K562 (cell line): Measurements from ENCODE around the gene SET. TPM values are rescaled to one million over a fixed set of nuclear protein-coding genes. Genes with fewer than 3 reads are reported as not detected.

Source experiments
- CREBBP ChIP-seq: IDR thresholded peaks from one replicate; pipeline ENCODE4 v1.6.1; 2012; ENCODE audit warnings: low read depth, mild to moderate bottlenecking, control low read depth, inconsistent platforms, low read length
- FIP1L1 ChIP-seq: fragments of 200-400 bp; formaldehyde crosslinking; IDR thresholded peaks from 2 replicates; pipeline ENCODE4 v1.6.1; 2018; ENCODE audit warnings: mild to moderate bottlenecking, low read depth, low read length; ENCODE audit not compliant: poor library complexity, severe bottlenecking
- FOS ChIP-seq: IDR thresholded peaks from 3 replicates; pipeline ENCODE4 v1.6.1; 2011; ENCODE audit not compliant: insufficient read length; ENCODE audit errors: extremely low read depth
- KAT2B ChIP-seq: IDR thresholded peaks from one replicate; pipeline ENCODE4 v1.6.1; 2012; ENCODE audit warnings: low read depth, mild to moderate bottlenecking, control low read depth, inconsistent platforms, low read length, moderate library complexity
- RAD21 ChIP-seq, 2 experiments: fragments of 250-450 bp in 1 of 2; fragments of 450-650 bp in 1 of 2; sonication (Bioruptor Pico) in 1 of 2; formaldehyde crosslinking in 1 of 2; IDR thresholded peaks in 1 of 2; conservative IDR thresholded peaks in 1 of 2; 2 replicates each; pipeline versions ENCODE4 v1.4.0 to v1.8.0; 2020 to 2022; ENCODE audit warnings: mild to moderate bottlenecking in 2 of 2, moderate library complexity in 1 of 2
- SMAD2 ChIP-seq: fragments of 150-350 bp; IDR thresholded peaks from 2 replicates; pipeline ENCODE4 v1.6.1; 2014; ENCODE audit warnings: low read depth, mild to moderate bottlenecking, low read length
- UBTF ChIP-seq, 2 experiments: IDR thresholded peaks; 2 replicates each; pipeline ENCODE4 v1.6.1; 2012; ENCODE audit warnings: improper control_type of control experiment in 2 of 2, low read depth in 2 of 2, low read length in 2 of 2, borderline replicate concordance in 1 of 2
- VEZF1 ChIP-seq: fragments of 200-800 bp; sonication (Bioruptor generic); IDR thresholded peaks from 2 replicates; pipeline ENCODE4 v1.6.1; 2017; ENCODE audit warnings: missing genetic modification characterization, missing compliant biosample characterization
- ZBTB1 ChIP-seq: sonication (generic); formaldehyde crosslinking; IDR thresholded peaks from 2 replicates; pipeline ENCODE4 v1.8.1; 2023; ENCODE audit warnings: missing genetic modification reagents, low read depth, mild to moderate bottlenecking, borderline replicate concordance
- ZBTB5 ChIP-seq: fragments of 450-650 bp; IDR thresholded peaks from 2 replicates; pipeline ENCODE4 v1.6.1; 2017; ENCODE audit warnings: antibody characterized with exemption
- ZKSCAN3 ChIP-seq: fragments of 250-450 bp; sonication (Bioruptor Pico); IDR thresholded peaks from 2 replicates; pipeline ENCODE4 v1.4.0; 2020
- polyA plus RNA-seq, 8 experiments: library from polyadenylated mRNA; depleted of rRNA in 4 of 8; stranded (reverse) in 5 of 8; unstranded in 3 of 8; fragments of >200 nt; fragmentation: Nextera tagmentation in 2 of 8; fragmentation: Illumina TruSeq in 1 of 8; extraction: Ambion mirVana in 2 of 8; extraction: Trizol in 1 of 8; gene quantifications; 2 replicates each; pipeline versions ENCODE4 v1.2.1 to v1.2.3, GENCODE V29; 2011 to 2014; ENCODE audit warnings: inconsistent platforms in 1 of 8, missing spikeins in 1 of 8
- total RNA-seq, 7 experiments: library from RNA; depleted of rRNA in 6 of 7; stranded (reverse); fragments of >200 nt in 6 of 7; fragmentation: Illumina TruSeq in 2 of 7; extraction: Trizol in 2 of 7; gene quantifications; 2 replicates each; pipeline versions ENCODE4 v1.2.1 to v1.2.3, GENCODE V29; 2011 to 2021; ENCODE audit warnings: low replicate concordance in 1 of 7
- TF ChIP-seq, protein P1 (sequence below): IDR thresholded peaks from 2 replicates; pipeline ENCODE4 v1.6.1; 2016; ENCODE audit warnings: missing genetic modification characterization, missing compliant biosample characterization
- TF ChIP-seq, protein P2 (sequence below), 2 experiments: fragments of 450-650 bp; IDR thresholded peaks; 2 replicates each; pipeline ENCODE4 v1.6.1; 2016
- TF ChIP-seq, protein P3 (sequence below): fragments of 250-450 bp; sonication (Bioruptor Pico); IDR thresholded peaks from 2 replicates; pipeline ENCODE4 v1.8.0; 2021; ENCODE audit warnings: moderate library complexity, mild to moderate bottlenecking, inconsistent platforms

Gene SET
- total and polyA plus RNA-seq, 9 of the 15 experiments (the other 6 are each of a cell fraction or from before 2014, with no cell fraction given), result 404 to 1,447 (median 907) TPM

- TF ChIP-seq FIP1L1 (peak; percentile 23), SMAD2 (no peak), VEZF1 (CRISPR knock-in tag) (peak; percentile 69), FOS (no peak), ZKSCAN3 (no peak), ZBTB5 (peak; percentile 92), RAD21 (CRISPR knock-in tag; conservative IDR thresholded peaks at IDR 0.05 in 1 of 2, IDR thresholded peaks at IDR 0.05 in 1 of 2) (no peak), UBTF (IDR thresholded peaks at IDR 0.05; ENCODE audit: borderline replicate concordance in 1 of 2, low read depth in 2 of 2, low read length in 2 of 2) (0 out of 4 replicates have a peak, but pooled peaks of 1 of the 2 experiments have one; percentile 33), ZBTB1 (no peak), KAT2B (no peak), CREBBP (no peak)
- TF ChIP-seq, protein P1, sequence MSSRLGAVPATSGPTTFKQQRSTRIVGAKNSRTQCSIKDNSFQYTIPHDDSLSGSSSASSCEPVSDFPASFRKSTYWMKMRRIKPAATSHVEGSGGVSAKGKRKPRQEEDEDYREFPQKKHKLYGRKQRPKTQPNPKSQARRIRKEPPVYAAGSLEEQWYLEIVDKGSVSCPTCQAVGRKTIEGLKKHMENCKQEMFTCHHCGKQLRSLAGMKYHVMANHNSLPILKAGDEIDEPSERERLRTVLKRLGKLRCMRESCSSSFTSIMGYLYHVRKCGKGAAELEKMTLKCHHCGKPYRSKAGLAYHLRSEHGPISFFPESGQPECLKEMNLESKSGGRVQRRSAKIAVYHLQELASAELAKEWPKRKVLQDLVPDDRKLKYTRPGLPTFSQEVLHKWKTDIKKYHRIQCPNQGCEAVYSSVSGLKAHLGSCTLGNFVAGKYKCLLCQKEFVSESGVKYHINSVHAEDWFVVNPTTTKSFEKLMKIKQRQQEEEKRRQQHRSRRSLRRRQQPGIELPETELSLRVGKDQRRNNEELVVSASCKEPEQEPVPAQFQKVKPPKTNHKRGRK (tag), result no peak
- TF ChIP-seq, protein P2, sequence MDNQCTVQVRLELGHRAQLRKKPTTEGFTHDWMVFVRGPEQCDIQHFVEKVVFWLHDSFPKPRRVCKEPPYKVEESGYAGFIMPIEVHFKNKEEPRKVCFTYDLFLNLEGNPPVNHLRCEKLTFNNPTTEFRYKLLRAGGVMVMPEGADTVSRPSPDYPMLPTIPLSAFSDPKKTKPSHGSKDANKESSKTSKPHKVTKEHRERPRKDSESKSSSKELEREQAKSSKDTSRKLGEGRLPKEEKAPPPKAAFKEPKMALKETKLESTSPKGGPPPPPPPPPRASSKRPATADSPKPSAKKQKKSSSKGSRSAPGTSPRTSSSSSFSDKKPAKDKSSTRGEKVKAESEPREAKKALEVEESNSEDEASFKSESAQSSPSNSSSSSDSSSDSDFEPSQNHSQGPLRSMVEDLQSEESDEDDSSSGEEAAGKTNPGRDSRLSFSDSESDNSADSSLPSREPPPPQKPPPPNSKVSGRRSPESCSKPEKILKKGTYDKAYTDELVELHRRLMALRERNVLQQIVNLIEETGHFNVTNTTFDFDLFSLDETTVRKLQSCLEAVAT (IDR thresholded peaks at IDR 0.05), result no peak
- TF ChIP-seq, protein P3, sequence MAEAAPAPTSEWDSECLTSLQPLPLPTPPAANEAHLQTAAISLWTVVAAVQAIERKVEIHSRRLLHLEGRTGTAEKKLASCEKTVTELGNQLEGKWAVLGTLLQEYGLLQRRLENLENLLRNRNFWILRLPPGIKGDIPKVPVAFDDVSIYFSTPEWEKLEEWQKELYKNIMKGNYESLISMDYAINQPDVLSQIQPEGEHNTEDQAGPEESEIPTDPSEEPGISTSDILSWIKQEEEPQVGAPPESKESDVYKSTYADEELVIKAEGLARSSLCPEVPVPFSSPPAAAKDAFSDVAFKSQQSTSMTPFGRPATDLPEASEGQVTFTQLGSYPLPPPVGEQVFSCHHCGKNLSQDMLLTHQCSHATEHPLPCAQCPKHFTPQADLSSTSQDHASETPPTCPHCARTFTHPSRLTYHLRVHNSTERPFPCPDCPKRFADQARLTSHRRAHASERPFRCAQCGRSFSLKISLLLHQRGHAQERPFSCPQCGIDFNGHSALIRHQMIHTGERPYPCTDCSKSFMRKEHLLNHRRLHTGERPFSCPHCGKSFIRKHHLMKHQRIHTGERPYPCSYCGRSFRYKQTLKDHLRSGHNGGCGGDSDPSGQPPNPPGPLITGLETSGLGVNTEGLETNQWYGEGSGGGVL (CRISPR knock-in tag), result no peak
Measured at GRCh38 chr9:128702949-128703615, 14.1 kb downstream of the SET start (continued).
